MM.1S (cell line): Measurements from ENCODE around the gene CYP4F3.

Source experiments
- EZH2phosphoT487 ChIP-seq: fragments of 300-600 bp; sonication (generic); IDR thresholded peaks from 2 replicates; pipeline ENCODE4 v1.6.1; 2018; ENCODE audit warnings: antibody characterized with exemption, low read length
- TF ChIP-seq, protein P1 (sequence below): fragments of 300-600 bp; sonication (generic); IDR thresholded peaks from 2 replicates; pipeline ENCODE4 v1.5.1; 2016; ENCODE audit warnings: antibody characterized with exemption, low read length, mixed read lengths

GRCh38 chr19:15621801-15622200 lies 18.9 kb upstream of the CYP4F3 start:
- TF ChIP-seq, protein P1, sequence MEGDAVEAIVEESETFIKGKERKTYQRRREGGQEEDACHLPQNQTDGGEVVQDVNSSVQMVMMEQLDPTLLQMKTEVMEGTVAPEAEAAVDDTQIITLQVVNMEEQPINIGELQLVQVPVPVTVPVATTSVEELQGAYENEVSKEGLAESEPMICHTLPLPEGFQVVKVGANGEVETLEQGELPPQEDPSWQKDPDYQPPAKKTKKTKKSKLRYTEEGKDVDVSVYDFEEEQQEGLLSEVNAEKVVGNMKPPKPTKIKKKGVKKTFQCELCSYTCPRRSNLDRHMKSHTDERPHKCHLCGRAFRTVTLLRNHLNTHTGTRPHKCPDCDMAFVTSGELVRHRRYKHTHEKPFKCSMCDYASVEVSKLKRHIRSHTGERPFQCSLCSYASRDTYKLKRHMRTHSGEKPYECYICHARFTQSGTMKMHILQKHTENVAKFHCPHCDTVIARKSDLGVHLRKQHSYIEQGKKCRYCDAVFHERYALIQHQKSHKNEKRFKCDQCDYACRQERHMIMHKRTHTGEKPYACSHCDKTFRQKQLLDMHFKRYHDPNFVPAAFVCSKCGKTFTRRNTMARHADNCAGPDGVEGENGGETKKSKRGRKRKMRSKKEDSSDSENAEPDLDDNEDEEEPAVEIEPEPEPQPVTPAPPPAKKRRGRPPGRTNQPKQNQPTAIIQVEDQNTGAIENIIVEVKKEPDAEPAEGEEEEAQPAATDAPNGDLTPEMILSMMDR, result no peak
- no peak for TF ChIP-seq EZH2phosphoT487
